NCI-H510A treated with DMSO at 0.1 percent for 48 hours (cell line): Measurements from ENCODE around the gene PPT2.
"Not testable (repeated sequence)": the region's sequence is repeated elsewhere in the genome, so short reads cannot be mapped to it uniquely, and the experiment has no call there.

ENCODE experiments used
- DNase-seq: peaks from one replicate; lab custom pipeline; 2025; lab: John Stamatoyannopoulos, UW

Gene PPT2

DNA sequence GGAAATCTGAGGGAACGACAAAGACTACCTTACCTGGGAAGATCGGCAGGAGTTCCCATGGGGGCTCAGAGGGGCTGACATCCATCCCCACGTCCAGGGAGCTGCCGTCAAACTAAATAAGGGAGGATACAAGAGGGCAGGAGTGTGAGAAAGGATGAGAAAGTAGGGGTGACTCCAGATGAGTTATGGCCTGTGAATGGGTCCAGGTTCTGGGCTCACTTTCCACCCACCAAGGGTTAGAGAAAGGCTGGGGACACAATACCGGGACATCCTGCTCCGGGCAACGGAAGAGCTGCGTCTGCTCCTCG, 26.6 kb upstream of the PPT2 start:
- DNase-seq = no peak

DNA sequence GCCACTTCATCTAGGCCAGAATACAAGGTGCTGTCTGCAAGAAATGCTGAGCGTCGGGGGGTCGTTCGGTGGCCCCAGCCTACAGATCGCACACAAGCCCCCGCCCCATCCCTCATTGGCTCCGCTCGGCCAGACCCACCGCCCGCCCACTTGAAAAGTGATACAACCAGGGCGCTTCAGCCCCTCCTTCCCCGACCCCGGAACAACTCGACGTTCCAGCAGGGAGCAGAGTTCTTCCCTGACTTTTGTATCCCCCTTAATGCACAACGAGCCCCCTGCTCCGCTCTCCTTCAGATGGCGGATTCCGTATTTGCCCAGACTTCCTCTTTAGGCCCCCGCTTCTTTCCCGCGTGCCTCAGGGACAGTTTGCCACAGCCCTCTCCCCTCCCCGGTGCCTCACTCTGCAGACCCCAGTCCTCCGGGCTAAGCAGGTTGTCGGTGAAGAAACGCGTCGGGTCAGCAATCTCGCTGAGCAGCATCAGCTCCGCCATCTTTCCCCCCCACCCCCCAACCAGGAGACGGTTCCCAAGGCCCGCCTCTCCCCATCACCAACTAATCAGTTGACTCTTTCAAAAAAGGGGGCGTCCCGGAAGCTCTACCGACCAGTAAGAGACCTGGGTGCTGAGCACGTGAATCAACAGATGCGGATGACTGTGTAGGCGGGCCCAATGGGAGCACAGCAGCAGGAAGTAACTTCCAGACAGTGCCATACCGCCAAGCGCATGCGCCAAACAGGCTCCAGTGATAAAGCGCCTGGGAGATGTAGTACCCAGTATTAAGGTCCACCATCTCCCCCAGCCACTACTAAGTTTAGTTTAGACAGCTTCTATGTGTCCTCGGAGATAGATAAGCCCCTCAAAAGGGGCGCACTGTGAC, 26.0 kb upstream of the PPT2 start, which contains the start of gene ATF6B:
Gene ATF6B (minus strand): TSS at position 530 of the 876 bp plus-strand sequence. CDS start 39 bp downstream, at position 491.
- peak; percentile 100 for DNase-seq

GRCh38 chr6:32128751-32129296, 25.1 kb upstream of the PPT2 start:
- no peak for DNase-seq

DNA sequence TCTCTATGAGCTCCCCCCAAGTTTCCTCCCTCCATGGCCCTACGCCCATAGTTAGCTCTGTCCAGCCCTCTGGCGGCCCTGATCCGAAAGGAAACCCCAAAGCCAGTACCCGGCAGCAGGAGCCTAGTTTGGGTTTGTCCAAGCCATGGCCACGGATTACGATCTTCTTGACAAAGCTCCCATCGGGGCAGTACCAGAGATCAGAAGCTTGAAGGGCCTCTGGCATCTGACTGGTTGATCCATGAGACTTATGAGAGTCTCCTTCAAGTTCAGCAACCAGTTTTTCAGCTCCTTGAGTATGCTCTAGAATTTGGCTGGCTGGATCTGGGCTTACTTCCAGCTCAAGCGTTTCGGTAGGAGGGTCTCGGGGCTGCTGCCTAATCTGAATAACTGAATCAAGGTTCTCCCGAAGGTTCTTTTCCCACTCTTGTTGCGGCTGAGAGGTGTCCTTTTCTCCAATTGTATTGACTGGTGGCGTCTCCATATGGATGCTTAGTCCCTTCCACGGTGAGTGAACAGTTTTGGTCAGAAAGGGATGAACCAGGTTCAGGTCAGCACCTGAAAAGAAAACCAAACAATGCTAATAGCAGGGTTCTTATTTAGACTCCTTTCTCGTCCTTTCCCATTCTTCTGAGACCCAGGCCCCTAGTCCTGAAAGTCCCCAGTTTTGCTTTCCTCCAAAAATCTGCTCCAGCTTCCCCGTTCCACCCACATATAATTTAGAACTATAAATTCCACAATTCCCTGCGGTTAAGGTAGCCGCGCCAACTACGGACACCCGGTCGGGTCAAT, 24.4 kb upstream of the PPT2 start:
- DNase-seq = no peak

GRCh38 chr6:32131439-32131948, 22.4 kb upstream of the PPT2 start:
- DNase-seq = no peak

DNA sequence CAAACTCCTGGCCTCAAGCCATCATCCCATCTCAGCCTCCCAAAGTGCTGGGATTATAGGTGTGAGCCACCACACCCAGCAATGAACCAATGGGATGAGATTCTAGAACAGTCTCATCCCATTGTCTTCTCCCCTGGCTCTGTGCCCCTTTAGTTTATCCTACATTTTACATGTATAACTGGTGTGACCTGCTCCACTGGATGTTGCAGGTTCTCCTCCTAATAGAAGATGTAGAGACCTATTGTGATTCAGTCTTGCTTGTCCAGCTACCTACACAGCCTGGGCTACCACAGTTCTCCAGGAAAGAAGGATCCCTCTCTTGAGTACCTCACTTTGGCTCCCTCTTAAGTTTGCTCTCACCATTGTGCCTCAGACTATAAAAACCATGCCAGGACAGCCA, 21.8 kb upstream of the PPT2 start:
- DNase-seq = no peak

- DNase-seq = no peak
These were observed 20.2 kb upstream of the PPT2 start for GRCh38 chr6:32133786-32134185.

GRCh38 chr6:32137454-32137853, 16.5 kb upstream of the PPT2 start:
- no peak for DNase-seq

- no peak for DNase-seq
These were observed 14.4 kb upstream of the PPT2 start for GRCh38 chr6:32139590-32139989.

DNA sequence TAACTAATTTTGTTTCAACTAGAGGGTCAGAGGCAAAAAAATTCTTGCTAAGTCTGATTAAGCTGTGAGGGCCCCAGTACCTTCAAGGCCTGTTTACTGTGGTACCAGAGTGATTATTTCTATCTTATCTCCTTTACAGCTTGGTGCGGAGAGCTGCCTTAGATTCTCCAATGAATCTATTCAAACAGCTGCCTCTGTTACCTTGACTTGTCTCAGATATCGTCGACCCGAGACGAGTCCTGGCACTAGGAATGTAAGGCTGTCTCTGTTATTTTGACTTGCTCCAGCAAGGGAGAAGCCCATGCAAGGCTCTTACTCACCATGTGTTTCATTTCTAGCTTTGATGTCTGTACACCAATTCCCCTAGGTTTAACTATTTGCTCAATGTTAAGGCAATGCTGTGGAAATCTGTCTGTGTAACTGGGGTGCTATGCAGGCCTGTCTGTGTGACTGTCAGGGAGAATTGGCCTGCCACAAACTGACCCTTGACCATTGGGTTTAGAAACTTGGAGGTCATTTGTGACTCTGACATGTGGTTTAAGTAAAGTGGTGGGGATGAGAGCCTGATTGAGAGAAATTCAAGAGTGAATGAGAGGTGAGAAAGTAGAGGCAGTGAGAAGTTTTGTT, 13.4 kb upstream of the PPT2 start:
- no peak for DNase-seq

GRCh38 chr6:32144238-32144637, 9.7 kb upstream of the PPT2 start:
- DNase-seq = not testable (repeated sequence)

DNA sequence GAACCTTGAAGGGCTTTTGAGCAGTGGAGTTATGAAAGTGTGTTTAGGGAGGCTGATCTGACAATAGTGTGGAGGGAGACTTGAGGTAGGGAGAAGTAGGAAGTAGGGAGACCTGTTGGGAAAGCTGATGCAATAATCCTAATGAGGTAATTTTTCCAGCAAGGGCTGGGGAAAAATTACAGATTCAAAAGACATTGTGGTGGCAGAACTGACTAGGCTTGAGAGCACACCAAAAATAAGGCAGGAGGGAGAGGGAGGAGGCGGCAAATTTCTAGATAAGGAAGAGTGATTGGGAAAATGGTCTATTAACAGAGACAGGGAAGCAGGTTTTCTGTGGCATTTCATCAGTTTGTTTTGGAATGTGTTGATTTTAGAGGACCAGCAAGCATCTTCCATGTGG, 7.7 kb upstream of the PPT2 start:
- no peak for DNase-seq

- no peak for DNase-seq
These were observed 7.3 kb upstream of the PPT2 start for GRCh38 chr6:32146687-32147086.

GRCh38 chr6:32147401-32148132, 6.4 kb upstream of the PPT2 start:
- no peak for DNase-seq

GRCh38 chr6:32148289-32149091, 5.5 kb upstream of the PPT2 start:
- DNase-seq = no peak

- no peak for DNase-seq
These were observed 4.7 kb upstream of the PPT2 start for GRCh38 chr6:32149092-32149755.

DNA sequence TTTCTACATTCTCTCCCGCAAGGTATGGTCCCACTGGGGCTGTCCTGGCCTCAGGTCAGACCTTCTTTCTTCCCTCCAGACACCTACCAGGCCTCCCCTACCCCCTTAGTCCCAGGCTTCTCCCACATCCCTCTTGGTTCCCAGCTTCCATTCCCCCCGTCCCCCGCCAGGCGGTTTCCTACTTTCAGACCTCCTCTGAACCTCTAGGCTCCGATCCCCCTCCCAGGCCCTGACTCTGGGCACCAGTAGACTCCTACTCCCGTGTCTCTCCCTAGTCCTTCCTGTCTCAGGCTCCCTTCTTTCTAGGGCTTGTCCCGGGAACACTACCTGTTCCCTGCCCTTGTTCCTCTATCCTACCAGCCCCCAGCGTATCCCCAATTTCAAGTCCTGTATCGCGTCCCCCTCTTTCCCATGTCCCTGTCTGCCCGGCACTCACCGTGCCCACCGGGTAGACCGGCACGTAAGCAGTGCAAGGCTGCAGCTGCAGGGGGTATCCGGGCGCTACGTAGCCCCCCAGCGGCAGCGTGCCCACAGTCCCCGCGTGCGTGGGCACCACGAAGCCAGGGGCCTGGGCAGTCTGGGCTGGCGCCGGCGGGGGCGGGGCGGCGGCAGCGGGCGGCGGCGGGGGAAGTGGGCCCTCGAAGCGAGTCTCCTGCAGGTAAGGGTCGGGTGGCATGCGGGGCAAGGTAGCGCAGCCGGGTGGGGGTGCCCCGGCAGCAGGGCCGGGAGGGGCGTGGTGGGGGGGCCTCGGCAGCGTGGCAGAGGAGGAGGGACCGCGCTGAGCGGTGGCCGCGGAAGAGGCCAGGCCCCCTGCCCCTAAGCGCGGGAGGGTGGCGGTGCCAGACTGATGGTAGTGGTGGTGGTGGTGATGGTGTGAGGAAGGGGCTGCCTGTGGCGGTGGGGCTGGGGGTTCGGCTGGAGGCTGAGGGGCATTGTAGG, 3.7 kb upstream of the PPT2 start:
- no peak for DNase-seq

DNA sequence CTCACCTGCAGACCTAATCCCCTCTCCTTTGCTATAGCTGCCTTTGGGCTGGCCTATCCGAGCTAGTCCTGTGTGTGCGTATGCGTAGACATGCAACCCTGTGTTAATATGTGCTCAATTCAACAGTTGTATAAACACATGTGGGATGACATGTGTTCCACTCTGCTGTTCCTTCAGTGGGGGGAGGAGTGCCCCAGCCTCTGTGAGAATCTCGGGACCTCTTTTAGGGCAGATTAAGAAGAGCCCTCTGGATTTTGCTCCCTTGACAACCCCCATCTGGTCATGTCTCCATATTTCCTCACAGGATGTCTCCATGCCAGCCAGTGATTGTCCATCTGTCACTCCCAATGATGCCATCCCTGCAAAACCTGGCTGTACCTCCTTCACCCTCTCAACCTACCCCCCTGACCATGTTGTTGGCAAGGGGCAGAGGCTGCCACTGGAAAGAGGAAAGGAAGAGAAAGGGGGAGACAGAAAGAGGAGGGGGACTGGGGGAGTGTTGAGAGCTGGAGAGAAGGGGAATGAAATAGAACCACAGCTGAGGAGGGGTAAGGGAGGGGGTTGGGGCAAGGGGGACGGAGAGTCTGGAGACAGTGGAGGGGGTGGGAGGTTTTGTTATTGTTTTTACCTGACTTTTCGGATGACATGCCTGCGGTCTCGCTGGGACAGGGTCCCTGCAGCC, 2.6 kb upstream of the PPT2 start:
- DNase-seq = no peak
